Measurements from ENCODE around the gene UGT1A9. TPM values are rescaled to one million over a fixed set of nuclear protein-coding genes. Genes with fewer than 3 reads are reported as not detected.

UGT1A9 gene
- total and polyA plus RNA-seq, 2 of the 13 experiments (the other 11 are each of a cell fraction or from before 2014, with no cell fraction given): 0.07 TPM; not detected in 1

DNA sequence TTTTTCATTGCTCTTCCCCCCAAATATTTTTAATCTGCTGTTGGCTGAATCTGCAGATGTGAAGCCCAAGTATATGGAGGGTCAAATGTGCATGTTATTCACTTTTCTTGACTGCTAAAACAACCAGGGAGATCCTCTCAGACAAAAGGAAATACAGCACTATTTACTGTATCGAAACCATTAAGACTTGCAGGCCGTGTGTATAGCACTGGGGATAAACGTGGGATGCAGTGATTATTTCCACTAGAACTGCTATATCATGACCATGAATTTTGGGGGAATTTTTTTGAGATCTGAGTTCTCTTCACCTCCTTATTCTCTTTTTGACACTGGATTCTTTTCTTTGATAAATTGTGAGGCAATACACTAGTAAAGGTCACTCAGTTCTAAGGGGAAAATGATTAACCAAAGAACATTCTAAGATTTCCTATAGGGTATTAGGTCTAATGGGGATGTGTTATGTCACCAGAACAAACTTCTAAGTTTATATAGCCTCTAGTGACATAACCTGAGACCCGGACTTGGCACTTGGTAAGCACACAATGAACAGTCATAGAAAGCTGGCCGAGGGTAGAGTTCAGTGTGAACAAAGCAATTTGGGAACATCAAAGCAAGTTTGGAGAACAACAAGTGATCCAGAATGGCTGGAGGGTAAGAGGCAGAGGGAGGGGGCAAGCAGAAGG lies 73.5 kb downstream of the UGT1A9 start (continued):
- TF ChIP-seq, protein P1, sequence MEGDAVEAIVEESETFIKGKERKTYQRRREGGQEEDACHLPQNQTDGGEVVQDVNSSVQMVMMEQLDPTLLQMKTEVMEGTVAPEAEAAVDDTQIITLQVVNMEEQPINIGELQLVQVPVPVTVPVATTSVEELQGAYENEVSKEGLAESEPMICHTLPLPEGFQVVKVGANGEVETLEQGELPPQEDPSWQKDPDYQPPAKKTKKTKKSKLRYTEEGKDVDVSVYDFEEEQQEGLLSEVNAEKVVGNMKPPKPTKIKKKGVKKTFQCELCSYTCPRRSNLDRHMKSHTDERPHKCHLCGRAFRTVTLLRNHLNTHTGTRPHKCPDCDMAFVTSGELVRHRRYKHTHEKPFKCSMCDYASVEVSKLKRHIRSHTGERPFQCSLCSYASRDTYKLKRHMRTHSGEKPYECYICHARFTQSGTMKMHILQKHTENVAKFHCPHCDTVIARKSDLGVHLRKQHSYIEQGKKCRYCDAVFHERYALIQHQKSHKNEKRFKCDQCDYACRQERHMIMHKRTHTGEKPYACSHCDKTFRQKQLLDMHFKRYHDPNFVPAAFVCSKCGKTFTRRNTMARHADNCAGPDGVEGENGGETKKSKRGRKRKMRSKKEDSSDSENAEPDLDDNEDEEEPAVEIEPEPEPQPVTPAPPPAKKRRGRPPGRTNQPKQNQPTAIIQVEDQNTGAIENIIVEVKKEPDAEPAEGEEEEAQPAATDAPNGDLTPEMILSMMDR (CRISPR knock-in tag; IDR thresholded peaks at IDR 0.05): no peak
- peak; percentile 94 for TF ChIP-seq ISL2 (CRISPR knock-in tag; IDR thresholded peaks at IDR 0.05)
- no peak for TF ChIP-seq EZH2 (conservative IDR thresholded peaks at IDR 0.05; ENCODE audit: low read depth, low read length)
- no peak for TF ChIP-seq NAIF1 (CRISPR knock-in tag; IDR thresholded peaks at IDR 0.05; ENCODE audit: borderline replicate concordance)
- TF ChIP-seq ZNF263 (CRISPR knock-in tag; IDR thresholded peaks at IDR 0.05): no peak
- TF ChIP-seq MXD4 (CRISPR knock-in tag; IDR thresholded peaks at IDR 0.05): peak; percentile 77; the same call in 1 of the 2 replicates
- TF ChIP-seq ADNP (CRISPR knock-in tag; IDR thresholded peaks at IDR 0.05): no peak
- no peak for TF ChIP-seq ZNF616 (CRISPR knock-in tag; IDR thresholded peaks at IDR 0.05; ENCODE audit: low read depth)
- no peak for TF ChIP-seq ISX (CRISPR knock-in tag; conservative IDR thresholded peaks at IDR 0.05)
- no peak for TF ChIP-seq KLF13 (CRISPR knock-in tag; IDR thresholded peaks at IDR 0.05)
- TF ChIP-seq ZSCAN12 (CRISPR knock-in tag; IDR thresholded peaks at IDR 0.05): no peak
- TF ChIP-seq ZNF350 (CRISPR knock-in tag; IDR thresholded peaks at IDR 0.05; ENCODE audit: borderline replicate concordance, low read depth): peak; percentile 40; the same call in 1 of the 2 replicates
- TF ChIP-seq, protein P2, sequence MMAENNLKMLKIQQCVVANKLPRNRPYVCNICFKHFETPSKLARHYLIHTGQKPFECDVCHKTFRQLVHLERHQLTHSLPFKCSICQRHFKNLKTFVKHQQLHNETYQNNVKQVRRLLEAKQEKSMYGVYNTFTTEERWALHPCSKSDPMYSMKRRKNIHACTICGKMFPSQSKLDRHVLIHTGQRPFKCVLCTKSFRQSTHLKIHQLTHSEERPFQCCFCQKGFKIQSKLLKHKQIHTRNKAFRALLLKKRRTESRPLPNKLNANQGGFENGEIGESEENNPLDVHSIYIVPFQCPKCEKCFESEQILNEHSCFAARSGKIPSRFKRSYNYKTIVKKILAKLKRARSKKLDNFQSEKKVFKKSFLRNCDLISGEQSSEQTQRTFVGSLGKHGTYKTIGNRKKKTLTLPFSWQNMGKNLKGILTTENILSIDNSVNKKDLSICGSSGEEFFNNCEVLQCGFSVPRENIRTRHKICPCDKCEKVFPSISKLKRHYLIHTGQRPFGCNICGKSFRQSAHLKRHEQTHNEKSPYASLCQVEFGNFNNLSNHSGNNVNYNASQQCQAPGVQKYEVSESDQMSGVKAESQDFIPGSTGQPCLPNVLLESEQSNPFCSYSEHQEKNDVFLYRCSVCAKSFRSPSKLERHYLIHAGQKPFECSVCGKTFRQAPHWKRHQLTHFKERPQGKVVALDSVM (CRISPR knock-in tag; IDR thresholded peaks at IDR 0.05): no peak
- TF ChIP-seq SYNCRIP (IDR thresholded peaks at IDR 0.05; ENCODE audit: insufficient read depth, low read depth, low read length): no peak
- TF ChIP-seq ZNF136 (CRISPR knock-in tag; IDR thresholded peaks at IDR 0.05; ENCODE audit: low read depth): no peak; the same call in 1 of the 2 replicates
- peak; percentile 82 for TF ChIP-seq NR2C2 (CRISPR knock-in tag; IDR thresholded peaks at IDR 0.05; ENCODE audit: borderline replicate concordance)
- 0 out of 2 replicates have a peak, but pooled peaks have one; percentile 65 for TF ChIP-seq ZFP37 (CRISPR knock-in tag; IDR thresholded peaks at IDR 0.05; ENCODE audit: borderline replicate concordance)
- TF ChIP-seq HMG20A (CRISPR knock-in tag; IDR thresholded peaks at IDR 0.05; ENCODE audit: borderline replicate concordance): peak; percentile 98
- peak; percentile 99 for TF ChIP-seq SOX5 (CRISPR knock-in tag; IDR thresholded peaks at IDR 0.05; ENCODE audit: borderline replicate concordance)
- TF ChIP-seq ATF7 (IDR thresholded peaks at IDR 0.05): peak; percentile 81
- peak; percentile 91; the same call in 1 of the 2 replicates for TF ChIP-seq ATF7 (CRISPR knock-in tag; IDR thresholded peaks at IDR 0.05)
- TF ChIP-seq HNRNPLL (IDR thresholded peaks at IDR 0.05; ENCODE audit: low read depth, low read length, poor library complexity, severe bottlenecking): no peak
- TF ChIP-seq, protein P3, sequence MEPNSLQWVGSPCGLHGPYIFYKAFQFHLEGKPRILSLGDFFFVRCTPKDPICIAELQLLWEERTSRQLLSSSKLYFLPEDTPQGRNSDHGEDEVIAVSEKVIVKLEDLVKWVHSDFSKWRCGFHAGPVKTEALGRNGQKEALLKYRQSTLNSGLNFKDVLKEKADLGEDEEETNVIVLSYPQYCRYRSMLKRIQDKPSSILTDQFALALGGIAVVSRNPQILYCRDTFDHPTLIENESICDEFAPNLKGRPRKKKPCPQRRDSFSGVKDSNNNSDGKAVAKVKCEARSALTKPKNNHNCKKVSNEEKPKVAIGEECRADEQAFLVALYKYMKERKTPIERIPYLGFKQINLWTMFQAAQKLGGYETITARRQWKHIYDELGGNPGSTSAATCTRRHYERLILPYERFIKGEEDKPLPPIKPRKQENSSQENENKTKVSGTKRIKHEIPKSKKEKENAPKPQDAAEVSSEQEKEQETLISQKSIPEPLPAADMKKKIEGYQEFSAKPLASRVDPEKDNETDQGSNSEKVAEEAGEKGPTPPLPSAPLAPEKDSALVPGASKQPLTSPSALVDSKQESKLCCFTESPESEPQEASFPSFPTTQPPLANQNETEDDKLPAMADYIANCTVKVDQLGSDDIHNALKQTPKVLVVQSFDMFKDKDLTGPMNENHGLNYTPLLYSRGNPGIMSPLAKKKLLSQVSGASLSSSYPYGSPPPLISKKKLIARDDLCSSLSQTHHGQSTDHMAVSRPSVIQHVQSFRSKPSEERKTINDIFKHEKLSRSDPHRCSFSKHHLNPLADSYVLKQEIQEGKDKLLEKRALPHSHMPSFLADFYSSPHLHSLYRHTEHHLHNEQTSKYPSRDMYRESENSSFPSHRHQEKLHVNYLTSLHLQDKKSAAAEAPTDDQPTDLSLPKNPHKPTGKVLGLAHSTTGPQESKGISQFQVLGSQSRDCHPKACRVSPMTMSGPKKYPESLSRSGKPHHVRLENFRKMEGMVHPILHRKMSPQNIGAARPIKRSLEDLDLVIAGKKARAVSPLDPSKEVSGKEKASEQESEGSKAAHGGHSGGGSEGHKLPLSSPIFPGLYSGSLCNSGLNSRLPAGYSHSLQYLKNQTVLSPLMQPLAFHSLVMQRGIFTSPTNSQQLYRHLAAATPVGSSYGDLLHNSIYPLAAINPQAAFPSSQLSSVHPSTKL (CRISPR knock-in tag; IDR thresholded peaks at IDR 0.05): peak; percentile 99
- no peak for TF ChIP-seq ZNF7 (CRISPR knock-in tag; IDR thresholded peaks at IDR 0.05)
